Lower leg skin (tissue), 3 donors: Measurements from ENCODE around the gene AJAP1.

Experiments used
- POLR2A ChIP-seq, 2 donors: fragments of 450-650 bp; IDR thresholded peaks; one replicate each; pipeline ENCODE4 v1.6.1; 2016 to 2017; ENCODE audit warnings: antibody characterized with exemption in 2 of 2, mild to moderate bottlenecking in 1 of 2, moderate library complexity in 1 of 2
- TF ChIP-seq, protein P1 (sequence below), 3 donors: fragments of 450-650 bp; IDR thresholded peaks; one replicate each; pipeline ENCODE4 v1.5.1; 2016; ENCODE audit warnings: antibody characterized with exemption in 3 of 3, mild to moderate bottlenecking in 3 of 3, moderate library complexity in 2 of 3

DNA sequence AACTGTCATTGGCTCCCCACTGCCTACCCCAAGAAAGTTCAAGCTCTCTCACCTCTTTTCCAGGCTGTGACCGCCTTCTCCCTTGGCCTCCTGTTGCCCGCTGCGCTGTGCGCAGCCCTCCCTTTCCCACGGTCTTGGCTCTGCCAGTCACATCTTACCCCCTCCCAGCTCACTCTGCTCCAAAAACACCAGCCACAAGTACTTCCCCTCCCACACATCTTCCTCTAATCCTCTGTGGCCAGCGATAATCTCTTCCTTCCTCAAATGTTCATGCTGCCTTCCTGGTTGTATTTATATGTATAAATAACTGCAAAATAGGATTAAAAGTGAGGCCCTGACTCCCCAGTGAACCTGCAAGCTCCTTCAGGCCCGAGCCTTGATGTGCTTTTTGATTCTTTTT lies 81.8 kb downstream of the AJAP1 start:
- TF ChIP-seq, protein P1, sequence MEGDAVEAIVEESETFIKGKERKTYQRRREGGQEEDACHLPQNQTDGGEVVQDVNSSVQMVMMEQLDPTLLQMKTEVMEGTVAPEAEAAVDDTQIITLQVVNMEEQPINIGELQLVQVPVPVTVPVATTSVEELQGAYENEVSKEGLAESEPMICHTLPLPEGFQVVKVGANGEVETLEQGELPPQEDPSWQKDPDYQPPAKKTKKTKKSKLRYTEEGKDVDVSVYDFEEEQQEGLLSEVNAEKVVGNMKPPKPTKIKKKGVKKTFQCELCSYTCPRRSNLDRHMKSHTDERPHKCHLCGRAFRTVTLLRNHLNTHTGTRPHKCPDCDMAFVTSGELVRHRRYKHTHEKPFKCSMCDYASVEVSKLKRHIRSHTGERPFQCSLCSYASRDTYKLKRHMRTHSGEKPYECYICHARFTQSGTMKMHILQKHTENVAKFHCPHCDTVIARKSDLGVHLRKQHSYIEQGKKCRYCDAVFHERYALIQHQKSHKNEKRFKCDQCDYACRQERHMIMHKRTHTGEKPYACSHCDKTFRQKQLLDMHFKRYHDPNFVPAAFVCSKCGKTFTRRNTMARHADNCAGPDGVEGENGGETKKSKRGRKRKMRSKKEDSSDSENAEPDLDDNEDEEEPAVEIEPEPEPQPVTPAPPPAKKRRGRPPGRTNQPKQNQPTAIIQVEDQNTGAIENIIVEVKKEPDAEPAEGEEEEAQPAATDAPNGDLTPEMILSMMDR (IDR thresholded peaks at IDR 0.05), result no peak
- no peak for TF ChIP-seq POLR2A (IDR thresholded peaks at IDR 0.05)
